HEK293 (cell line): ENCODE measurements around the gene CLIC5.

Experiments used
- CTCF ChIP-seq: fragments of 450-650 bp; formaldehyde crosslinking; IDR thresholded peaks from 2 replicates; pipeline ENCODE4 v1.5.1; 2016; ENCODE audit warnings: missing biosample characterization, missing genetic modification characterization
- KLF16 ChIP-seq: fragments of 450-650 bp; formaldehyde crosslinking; IDR thresholded peaks from 2 replicates; pipeline ENCODE4 v1.5.1; 2017; ENCODE audit warnings: missing biosample characterization, missing genetic modification characterization
- KLF7 ChIP-seq: fragments of 450-650 bp; formaldehyde crosslinking; IDR thresholded peaks from 2 replicates; pipeline ENCODE4 v1.5.1; 2016; ENCODE audit warnings: missing biosample characterization, missing genetic modification characterization, borderline replicate concordance
- ZNF114 ChIP-seq: fragments of 450-650 bp; formaldehyde crosslinking; IDR thresholded peaks from 2 replicates; pipeline ENCODE4 v1.5.0; 2017; ENCODE audit warnings: missing biosample characterization, missing genetic modification characterization
- ZNF140 ChIP-seq: fragments of 450-650 bp; formaldehyde crosslinking; IDR thresholded peaks from 2 replicates; pipeline ENCODE4 v1.5.1; 2016; ENCODE audit warnings: missing biosample characterization, missing genetic modification characterization
- ZNF37A ChIP-seq: fragments of 450-650 bp; IDR thresholded peaks from 2 replicates; pipeline ENCODE4 v1.5.1; 2018; ENCODE audit warnings: missing biosample characterization, missing genetic modification characterization
- ZNF404 ChIP-seq: fragments of 450-650 bp; formaldehyde crosslinking; IDR thresholded peaks from 2 replicates; pipeline ENCODE4 v1.5.1; 2017; ENCODE audit warnings: missing biosample characterization, missing genetic modification characterization
- ZNF416 ChIP-seq: fragments of 450-650 bp; formaldehyde crosslinking; IDR thresholded peaks from 2 replicates; pipeline ENCODE4 v1.5.1; 2016; ENCODE audit warnings: missing biosample characterization, missing genetic modification characterization
- ZNF510 ChIP-seq: fragments of 450-650 bp; formaldehyde crosslinking; IDR thresholded peaks from 2 replicates; pipeline ENCODE4 v1.5.1; 2018; ENCODE audit warnings: mild to moderate bottlenecking, missing genetic modification characterization, missing biosample characterization; ENCODE audit not compliant: insufficient replicate concordance
- ZNF76 ChIP-seq: fragments of 450-650 bp; formaldehyde crosslinking; IDR thresholded peaks from 2 replicates; pipeline ENCODE4; 2016; ENCODE audit warnings: low read depth, missing biosample characterization, missing genetic modification characterization, borderline replicate concordance
- TF ChIP-seq, protein P1 (sequence below): fragments of 450-650 bp; formaldehyde crosslinking; conservative IDR thresholded peaks from 2 replicates; pipeline ENCODE4 v1.5.1; 2016; ENCODE audit warnings: low read depth, missing biosample characterization, missing genetic modification characterization
- TF ChIP-seq, protein P2 (sequence below): fragments of 450-650 bp; formaldehyde crosslinking; optimal IDR thresholded peaks from 2 replicates; pipeline ENCODE3; 2016; ENCODE audit warnings: missing biosample characterization, mild to moderate bottlenecking, missing genetic modification characterization

DNA sequence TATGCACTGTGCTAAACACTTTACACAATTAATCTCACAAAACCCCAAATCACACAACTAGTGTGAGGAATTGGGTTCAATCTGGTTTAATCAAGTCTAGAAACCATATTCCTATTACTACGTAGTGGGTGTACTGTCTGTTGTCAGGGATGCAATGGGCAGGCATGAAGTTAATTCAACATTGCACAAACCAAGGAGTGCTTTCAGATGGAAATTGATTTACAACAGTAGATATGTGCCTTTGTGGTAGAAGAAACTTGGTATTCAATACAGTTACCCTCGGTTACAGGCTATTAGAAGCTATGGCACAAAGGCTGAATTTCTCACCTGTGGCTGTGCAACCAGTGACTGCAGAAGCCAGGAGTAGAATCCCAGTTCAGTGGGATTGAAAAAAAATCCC, 157.8 kb downstream of the CLIC5 start:
- TF ChIP-seq ZNF37A (tag by site-specific recombination) (no peak), ZNF140 (tag by site-specific recombination) (no peak), CTCF (tag by site-specific recombination) (no peak), ZNF510 (tag by site-specific recombination) (no peak), KLF7 (no peak), ZNF76 (tag by site-specific recombination) (no peak), ZNF114 (no peak), ZNF404 (tag by site-specific recombination) (no peak), KLF16 (no peak), ZNF416 (tag by site-specific recombination) (no peak)
- TF ChIP-seq, protein P1, sequence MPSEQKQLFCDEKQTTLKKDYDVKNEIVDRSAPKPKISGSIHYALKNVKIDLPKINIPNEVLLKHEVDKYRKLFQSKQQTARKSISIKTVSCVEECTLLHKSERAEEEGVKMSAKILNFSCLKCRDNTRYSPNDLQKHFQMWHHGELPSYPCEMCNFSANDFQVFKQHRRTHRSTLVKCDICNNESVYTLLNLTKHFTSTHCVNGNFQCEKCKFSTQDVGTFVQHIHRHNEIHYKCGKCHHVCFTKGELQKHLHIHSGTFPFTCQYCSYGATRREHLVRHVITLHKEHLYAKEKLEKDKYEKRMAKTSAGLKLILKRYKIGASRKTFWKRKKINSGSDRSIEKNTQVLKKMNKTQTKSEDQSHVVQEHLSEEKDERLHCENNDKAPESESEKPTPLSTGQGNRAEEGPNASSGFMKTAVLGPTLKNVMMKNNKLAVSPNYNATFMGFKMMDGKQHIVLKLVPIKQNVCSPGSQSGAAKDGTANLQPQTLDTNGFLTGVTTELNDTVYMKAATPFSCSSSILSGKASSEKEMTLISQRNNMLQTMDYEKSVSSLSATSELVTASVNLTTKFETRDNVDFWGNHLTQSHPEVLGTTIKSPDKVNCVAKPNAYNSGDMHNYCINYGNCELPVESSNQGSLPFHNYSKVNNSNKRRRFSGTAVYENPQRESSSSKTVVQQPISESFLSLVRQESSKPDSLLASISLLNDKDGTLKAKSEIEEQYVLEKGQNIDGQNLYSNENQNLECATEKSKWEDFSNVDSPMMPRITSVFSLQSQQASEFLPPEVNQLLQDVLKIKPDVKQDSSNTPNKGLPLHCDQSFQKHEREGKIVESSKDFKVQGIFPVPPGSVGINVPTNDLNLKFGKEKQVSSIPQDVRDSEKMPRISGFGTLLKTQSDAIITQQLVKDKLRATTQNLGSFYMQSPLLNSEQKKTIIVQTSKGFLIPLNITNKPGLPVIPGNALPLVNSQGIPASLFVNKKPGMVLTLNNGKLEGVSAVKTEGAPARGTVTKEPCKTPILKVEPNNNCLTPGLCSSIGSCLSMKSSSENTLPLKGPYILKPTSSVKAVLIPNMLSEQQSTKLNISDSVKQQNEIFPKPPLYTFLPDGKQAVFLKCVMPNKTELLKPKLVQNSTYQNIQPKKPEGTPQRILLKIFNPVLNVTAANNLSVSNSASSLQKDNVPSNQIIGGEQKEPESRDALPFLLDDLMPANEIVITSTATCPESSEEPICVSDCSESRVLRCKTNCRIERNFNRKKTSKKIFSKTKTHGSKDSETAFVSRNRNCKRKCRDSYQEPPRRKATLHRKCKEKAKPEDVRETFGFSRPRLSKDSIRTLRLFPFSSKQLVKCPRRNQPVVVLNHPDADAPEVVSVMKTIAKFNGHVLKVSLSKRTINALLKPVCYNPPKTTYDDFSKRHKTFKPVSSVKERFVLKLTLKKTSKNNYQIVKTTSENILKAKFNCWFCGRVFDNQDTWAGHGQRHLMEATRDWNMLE (tag by site-specific recombination) = no peak
- TF ChIP-seq, protein P2, sequence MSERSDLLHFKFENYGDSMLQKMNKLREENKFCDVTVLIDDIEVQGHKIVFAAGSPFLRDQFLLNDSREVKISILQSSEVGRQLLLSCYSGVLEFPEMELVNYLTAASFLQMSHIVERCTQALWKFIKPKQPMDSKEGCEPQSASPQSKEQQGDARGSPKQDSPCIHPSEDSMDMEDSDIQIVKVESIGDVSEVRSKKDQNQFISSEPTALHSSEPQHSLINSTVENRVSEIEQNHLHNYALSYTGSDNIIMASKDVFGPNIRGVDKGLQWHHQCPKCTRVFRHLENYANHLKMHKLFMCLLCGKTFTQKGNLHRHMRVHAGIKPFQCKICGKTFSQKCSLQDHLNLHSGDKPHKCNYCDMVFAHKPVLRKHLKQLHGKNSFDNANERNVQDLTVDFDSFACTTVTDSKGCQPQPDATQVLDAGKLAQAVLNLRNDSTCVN (tag by site-specific recombination) = no peak
